Ascending aorta (tissue), 2 donors: ENCODE measurements around the gene IKZF3. TPM values are rescaled to one million over a fixed set of nuclear protein-coding genes. Genes with fewer than 3 reads are reported as not detected.
A peak's percentile ranks its signal among the peaks of the same experiment; 100 is the strongest.
"Not testable (repeated sequence)": the region's sequence is repeated elsewhere in the genome, so short reads cannot be mapped to it uniquely, and the experiment has no call there.

Experiments
- DNase-seq, 2 donors: peaks; one replicate each; pipeline ENCODE4 v3.0.0-alpha.2; 2019; ENCODE audit warnings: low spot score in 2 of 2
- H3K27ac ChIP-seq, 2 donors: fragments of 200-600 bp; sonication (generic); one replicate each; pipeline ENCODE4 v1.5.1; 2016 to 2017; ENCODE audit warnings: mild to moderate bottlenecking in 1 of 2
- H3K27me3 ChIP-seq: fragments of 200-600 bp; sonication (generic); one replicate; pipeline ENCODE4 v1.5.1; 2017
- H3K36me3 ChIP-seq, 2 donors: fragments of 200-600 bp; sonication (generic); one replicate each; pipeline ENCODE4 v1.5.1; 2016
- H3K4me1 ChIP-seq, 2 donors: fragments of 200-600 bp; sonication (generic); one replicate each; pipeline ENCODE4 v1.5.1; 2016 to 2017; ENCODE audit warnings: mild to moderate bottlenecking in 1 of 2
- H3K4me3 ChIP-seq, 2 donors: fragments of 200-600 bp; sonication (generic); one replicate each; pipeline ENCODE4 v1.5.1; 2016 to 2017; ENCODE audit warnings: mild to moderate bottlenecking in 1 of 2
- H3K9me3 ChIP-seq, 2 donors: fragments of 200-600 bp; sonication (generic); one replicate each; pipeline ENCODE4 v1.5.1; 2016
- CTCF ChIP-seq, 3 experiments: fragments of 200-600 bp in 2 of 3; fragments of 450-650 bp in 1 of 3; sonication (generic) in 2 of 3; IDR thresholded peaks; one replicate each; pipeline ENCODE4 v1.5.1; 2016 to 2019; ENCODE audit warnings: antibody characterized with exemption in 3 of 3, mild to moderate bottlenecking in 1 of 3, moderate library complexity in 1 of 3
- intact Hi-C: fragments of 100-400 bp; cut with DNase I; formaldehyde crosslinking; loops from one replicate; pipeline ENCODE4 v1.15.1; 2023
- total RNA-seq: library from RNA; depleted of rRNA; stranded (reverse); fragments of >200 nt; gene quantifications from one replicate; pipeline ENCODE4 v1.1.0, GENCODE V29; 2016

Gene IKZF3
- 1.5 TPM for total RNA-seq

DNA sequence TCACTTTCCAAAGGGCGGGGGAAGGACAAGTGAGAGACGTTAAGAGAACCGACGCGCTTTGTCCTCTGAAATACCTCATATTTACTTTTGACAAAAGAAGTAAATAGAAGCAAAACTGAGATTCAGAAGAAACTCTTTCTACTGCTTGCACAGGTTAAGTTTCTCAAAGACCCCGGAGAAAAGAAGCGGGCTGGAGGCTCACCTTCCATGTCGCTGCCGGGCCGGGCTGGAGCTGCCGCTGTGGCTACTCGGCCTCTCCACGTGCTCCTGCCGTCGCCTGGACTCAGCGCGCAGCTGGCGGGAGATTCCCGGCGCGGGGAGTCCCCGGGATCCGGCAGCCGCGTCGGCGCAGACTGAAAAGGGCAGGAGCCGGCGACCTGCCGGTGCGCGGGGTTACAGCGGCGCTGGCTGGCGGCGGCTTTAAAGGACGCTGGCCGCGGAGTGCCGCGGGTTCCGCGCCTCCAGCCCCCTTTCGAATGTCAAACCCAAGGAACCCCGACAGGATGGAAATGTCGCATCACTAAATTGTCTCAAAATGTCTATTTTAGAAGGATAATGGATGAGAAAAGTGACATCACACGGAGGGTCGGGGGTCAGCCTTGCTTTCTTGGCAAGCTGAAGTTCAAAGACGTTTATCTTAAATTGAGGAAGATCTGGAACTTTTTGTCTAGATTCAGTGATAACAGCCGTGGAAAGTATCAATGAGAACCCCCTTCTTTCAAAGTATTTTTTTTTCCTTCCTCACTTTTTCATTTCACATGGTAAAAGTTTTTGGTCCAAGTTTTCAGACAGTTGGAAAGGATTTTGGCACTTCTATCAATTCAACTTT lies at the start of gene IKZF3:
Gene IKZF3, minus strand, starts transcription at position 395 of the 829 bp plus-strand sequence. Its CDS starts 186 bp downstream, at position 209.
- no peak for TF ChIP-seq CTCF (IDR thresholded peaks at IDR 0.05)
- Histone ChIP-seq H3K36me3 (no peaks in the 10 kb centered on the region), H3K27me3 (peaks cover 24% of the 10 kb centered on the region), H3K4me3 (peak within 1 kb of the TSS; percentile 18 to 27), H3K4me1 (no peaks in the 10 kb centered on the region), H3K9me3 (no peaks in the 10 kb centered on the region), H3K27ac (no peak within 1 kb of the TSS)
- DNase-seq = peak in 1 of 2 donors; percentile 62
- intact Hi-C loops = no loop called here

- H3K4me3 ChIP-seq = no peak overlapping the region
- peaks cover 0 to 13% of the 10 kb centered on the region in 2 donors for H3K36me3 ChIP-seq
- H3K27ac ChIP-seq = no peak overlapping the region
- H3K4me1 ChIP-seq = no peaks in the 10 kb centered on the region
- intact Hi-C loops = no loop called here
- no peak for DNase-seq
- H3K27me3 ChIP-seq = no peaks in the 10 kb centered on the region
- H3K9me3 ChIP-seq = no peaks in the 10 kb centered on the region
- no peak for TF ChIP-seq CTCF (IDR thresholded peaks at IDR 0.05)
Measured at GRCh38 chr17:39908789-39909352, 44.8 kb upstream of the IKZF3 start.

GRCh38 chr17:39904990-39905288 lies 40.8 kb upstream of the IKZF3 start:
- no peaks in the 10 kb centered on the region for H3K4me1 ChIP-seq
- no peak for TF ChIP-seq CTCF (IDR thresholded peaks at IDR 0.05)
- H3K4me3 ChIP-seq = no peak overlapping the region
- DNase-seq = no peak
- H3K27me3 ChIP-seq = no peaks in the 10 kb centered on the region
- H3K9me3 ChIP-seq = no peaks in the 10 kb centered on the region
- H3K27ac ChIP-seq = no peak overlapping the region
- no peaks in the 10 kb centered on the region for H3K36me3 ChIP-seq
- intact Hi-C loops = no loop called here

GRCh38 chr17:39903158-39903884 lies 39.2 kb upstream of the IKZF3 start:
- H3K4me1 ChIP-seq = no peaks in the 10 kb centered on the region
- no peak for TF ChIP-seq CTCF (IDR thresholded peaks at IDR 0.05)
- H3K4me3 ChIP-seq = no peak overlapping the region
- H3K27ac ChIP-seq = no peak overlapping the region
- no peak for DNase-seq
- intact Hi-C loops = no loop called here
- no peaks in the 10 kb centered on the region for H3K36me3 ChIP-seq
- H3K9me3 ChIP-seq = no peaks in the 10 kb centered on the region
- H3K27me3 ChIP-seq = no peaks in the 10 kb centered on the region

GRCh38 chr17:39902027-39902426 lies 37.9 kb upstream of the IKZF3 start:
- H3K27me3 ChIP-seq, intact Hi-C loops, DNase-seq, H3K27ac ChIP-seq, H3K4me3 ChIP-seq, H3K9me3 ChIP-seq, H3K4me1 ChIP-seq, H3K36me3 ChIP-seq: not testable (repeated sequence)

DNA sequence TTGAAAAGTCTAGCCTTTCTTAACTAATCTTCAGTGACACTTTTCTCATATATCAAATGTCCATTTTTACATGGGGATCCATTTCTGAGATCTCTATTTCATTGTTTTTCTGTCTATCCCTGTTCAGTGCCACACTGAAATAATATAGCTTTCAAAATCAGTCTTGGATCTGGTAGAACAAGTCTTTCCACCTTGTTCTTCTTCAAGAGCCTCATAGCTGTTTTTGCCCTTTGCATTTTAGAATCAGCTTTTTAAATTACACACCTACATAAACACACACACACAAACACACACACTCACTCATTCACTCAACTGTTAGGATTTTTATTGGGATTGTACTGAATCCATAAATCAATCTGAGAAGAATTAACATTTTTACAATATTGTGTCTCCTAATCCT lies 35.1 kb upstream of the IKZF3 start:
- intact Hi-C loops = no loop called here
- Histone ChIP-seq H3K4me1 (no peaks in the 10 kb centered on the region), H3K27ac (no peak overlapping the region), H3K36me3 (no peaks in the 10 kb centered on the region), H3K9me3 (no peaks in the 10 kb centered on the region), H3K27me3 (no peaks in the 10 kb centered on the region), H3K4me3 (no peak overlapping the region)
- DNase-seq = no peak
- TF ChIP-seq CTCF (IDR thresholded peaks at IDR 0.05) = no peak
